ENCODE results near the gene PSMB7. TPM values are rescaled to one million over a fixed set of nuclear protein-coding genes. Genes with fewer than 3 reads are reported as not detected.

PSMB7 gene
- total RNA-seq, 1 donor from 2014 or later: 193 TPM

GRCh38 chr9:124373851-124374250 is 41.4 kb downstream of the PSMB7 start:
- DNase-seq (ENCODE audit: low read depth): no peak
- no peak overlapping the region for H3K4me3 ChIP-seq (ENCODE audit: low read depth, low read length)
- no peak for TF ChIP-seq CTCF (conservative IDR thresholded peaks at IDR 0.05; ENCODE audit: low read depth, low read length)

GRCh38 chr9:124373386-124373785 is 41.9 kb downstream of the PSMB7 start:
- H3K4me3 ChIP-seq (ENCODE audit: low read depth, low read length): no peak overlapping the region
- no peak for TF ChIP-seq CTCF (conservative IDR thresholded peaks at IDR 0.05; ENCODE audit: low read depth, low read length)
- no peak for DNase-seq (ENCODE audit: low read depth)

- TF ChIP-seq CTCF (conservative IDR thresholded peaks at IDR 0.05; ENCODE audit: low read depth, low read length): no peak
- DNase-seq (ENCODE audit: low read depth): no peak
- H3K4me3 ChIP-seq (ENCODE audit: low read depth, low read length): no peak overlapping the region
Observed at GRCh38 chr9:124372038-124372437, 43.2 kb downstream of the PSMB7 start.

- TF ChIP-seq CTCF (conservative IDR thresholded peaks at IDR 0.05; ENCODE audit: low read depth, low read length): no peak
- no peak for DNase-seq (ENCODE audit: low read depth)
- H3K4me3 ChIP-seq (ENCODE audit: low read depth, low read length): no peak overlapping the region
Observed at GRCh38 chr9:124370896-124371582, 44.2 kb downstream of the PSMB7 start.

- no peak overlapping the region for H3K4me3 ChIP-seq (ENCODE audit: low read depth, low read length)
- DNase-seq (ENCODE audit: low read depth): no peak
- no peak for TF ChIP-seq CTCF (conservative IDR thresholded peaks at IDR 0.05; ENCODE audit: low read depth, low read length)
Observed at GRCh38 chr9:124369231-124369797, 45.9 kb downstream of the PSMB7 start.

GRCh38 chr9:124368692-124369091 is 46.5 kb downstream of the PSMB7 start:
- no peak for TF ChIP-seq CTCF (conservative IDR thresholded peaks at IDR 0.05; ENCODE audit: low read depth, low read length)
- DNase-seq (ENCODE audit: low read depth): no peak

More at GRCh38 chr9:124368692-124369091, 46.5 kb downstream of the PSMB7 start:
- H3K4me3 ChIP-seq (ENCODE audit: low read depth, low read length): no peak overlapping the region
